Stimulated activated CD8-positive, alpha-beta memory T cell treated with anti-CD3 and anti-CD28 coated beads, Interleukin-7, amount 100 ng/mL, for 4 hours (primary cell): Measurements from ENCODE around the gene HPN.
"Not testable (repeated sequence)": the region's sequence is repeated elsewhere in the genome, so short reads cannot be mapped to it uniquely, and the experiment has no call there.

ENCODE experiments used
- DNase-seq, 2 donors: peaks; one replicate each; pipeline ENCODE4 v3.0.0-alpha.2; 2020; ENCODE audit warnings: low read depth in 2 of 2

HPN gene

DNA sequence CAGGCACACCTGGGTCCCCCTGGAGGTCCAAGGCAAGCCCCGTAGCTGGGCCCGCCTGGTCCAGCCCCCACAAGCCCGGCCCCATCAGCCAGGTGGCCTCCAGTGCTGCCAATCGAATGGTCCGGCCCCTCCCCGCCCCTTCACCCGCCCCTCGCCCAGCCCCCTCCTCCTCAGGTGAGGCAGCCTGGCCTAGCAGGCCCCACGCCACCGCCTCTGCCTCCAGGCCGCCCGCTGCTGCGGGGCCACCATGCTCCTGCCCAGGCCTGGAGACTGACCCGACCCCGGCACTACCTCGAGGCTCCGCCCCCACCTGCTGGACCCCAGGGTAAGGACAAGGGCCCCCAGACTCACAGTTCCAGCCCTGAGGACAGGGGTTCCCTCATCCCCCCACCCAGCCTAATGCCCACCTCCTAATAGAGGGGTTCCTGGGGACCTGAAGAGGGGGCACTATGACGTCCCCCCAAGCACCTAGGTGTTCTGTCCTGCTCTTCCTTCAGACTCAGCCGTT, at the start of gene HPN:
HPN (plus strand) TSS at position 174 of the 508 bp plus-strand sequence. CDS start 786 bp downstream, outside the sequence.
- no peak for DNase-seq

GRCh38 chr19:34992582-34992981, 48.9 kb upstream of the HPN start:
- not testable (repeated sequence) for DNase-seq

GRCh38 chr19:34994286-34994642, 47.3 kb upstream of the HPN start:
- DNase-seq: no peak

- DNase-seq: no peak
Observed at GRCh38 chr19:34994643-34995541, 46.6 kb upstream of the HPN start.

DNA sequence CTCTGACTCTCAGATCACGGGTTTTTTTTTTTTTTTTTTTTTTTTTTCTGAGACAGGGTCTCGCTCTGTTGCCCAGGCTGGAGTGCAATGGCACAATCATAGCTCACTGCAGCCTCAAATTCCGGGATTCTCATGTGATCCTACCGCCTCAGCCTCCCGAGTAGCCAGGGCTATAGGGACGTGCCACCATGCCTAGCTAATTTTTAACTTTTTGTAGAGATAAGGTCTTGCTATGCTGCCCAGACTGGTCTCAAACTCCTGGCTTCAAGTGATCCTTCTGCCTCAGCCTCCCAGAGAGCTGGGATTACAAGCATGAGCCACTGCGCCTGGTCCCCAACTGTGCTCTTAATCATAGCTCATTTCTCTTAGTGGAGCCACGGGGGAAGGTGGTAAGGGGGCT, 46.0 kb upstream of the HPN start:
- DNase-seq: no peak

DNA sequence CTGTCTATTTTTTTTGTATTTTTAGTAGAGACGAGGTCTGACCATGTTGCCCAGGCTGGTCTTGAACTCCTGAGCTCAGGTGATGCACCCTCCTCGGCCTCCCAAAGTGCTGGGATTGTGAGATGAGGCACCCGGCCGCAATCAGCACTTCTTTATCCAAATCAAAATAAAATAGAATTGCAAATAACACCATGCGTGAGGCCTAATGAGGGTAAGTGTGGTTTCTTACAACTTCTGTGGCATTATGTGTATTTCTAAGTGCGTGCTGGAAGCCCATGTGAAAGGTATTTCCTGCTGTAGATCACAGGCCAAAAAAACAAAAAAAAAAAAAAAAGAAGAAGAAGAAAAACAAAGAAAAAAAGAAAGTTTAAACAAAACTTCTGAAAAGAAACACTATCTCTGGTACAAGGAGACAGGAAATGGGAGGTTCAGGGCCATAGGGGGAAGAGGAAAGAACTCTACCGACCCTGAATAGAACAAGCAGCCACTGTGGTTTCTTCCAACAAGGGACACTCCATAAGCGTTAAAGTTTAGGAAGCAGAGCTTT, 44.4 kb upstream of the HPN start:
- DNase-seq: no peak

DNA sequence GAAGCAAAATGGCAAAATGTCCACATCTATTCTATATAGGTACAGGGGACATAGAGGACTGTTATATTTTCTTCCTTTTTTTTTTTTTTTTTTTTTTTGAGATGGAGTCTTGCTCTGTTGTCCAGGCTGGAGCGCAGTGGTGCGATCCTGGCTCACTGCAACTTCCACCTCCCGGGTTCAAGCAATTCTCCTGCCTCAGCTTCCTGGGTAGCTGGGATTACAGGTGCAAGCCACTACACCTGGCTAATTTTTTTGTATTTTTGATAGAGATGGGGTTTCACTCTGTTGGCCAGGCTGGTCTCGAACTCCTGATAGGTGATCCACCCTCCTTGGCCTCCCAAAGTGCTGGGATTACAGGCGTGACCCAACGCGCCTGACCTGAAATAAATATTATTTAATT, 43.3 kb upstream of the HPN start:
- not testable (repeated sequence) for DNase-seq

GRCh38 chr19:34998777-34999497, 42.6 kb upstream of the HPN start:
- DNase-seq: no peak

DNA sequence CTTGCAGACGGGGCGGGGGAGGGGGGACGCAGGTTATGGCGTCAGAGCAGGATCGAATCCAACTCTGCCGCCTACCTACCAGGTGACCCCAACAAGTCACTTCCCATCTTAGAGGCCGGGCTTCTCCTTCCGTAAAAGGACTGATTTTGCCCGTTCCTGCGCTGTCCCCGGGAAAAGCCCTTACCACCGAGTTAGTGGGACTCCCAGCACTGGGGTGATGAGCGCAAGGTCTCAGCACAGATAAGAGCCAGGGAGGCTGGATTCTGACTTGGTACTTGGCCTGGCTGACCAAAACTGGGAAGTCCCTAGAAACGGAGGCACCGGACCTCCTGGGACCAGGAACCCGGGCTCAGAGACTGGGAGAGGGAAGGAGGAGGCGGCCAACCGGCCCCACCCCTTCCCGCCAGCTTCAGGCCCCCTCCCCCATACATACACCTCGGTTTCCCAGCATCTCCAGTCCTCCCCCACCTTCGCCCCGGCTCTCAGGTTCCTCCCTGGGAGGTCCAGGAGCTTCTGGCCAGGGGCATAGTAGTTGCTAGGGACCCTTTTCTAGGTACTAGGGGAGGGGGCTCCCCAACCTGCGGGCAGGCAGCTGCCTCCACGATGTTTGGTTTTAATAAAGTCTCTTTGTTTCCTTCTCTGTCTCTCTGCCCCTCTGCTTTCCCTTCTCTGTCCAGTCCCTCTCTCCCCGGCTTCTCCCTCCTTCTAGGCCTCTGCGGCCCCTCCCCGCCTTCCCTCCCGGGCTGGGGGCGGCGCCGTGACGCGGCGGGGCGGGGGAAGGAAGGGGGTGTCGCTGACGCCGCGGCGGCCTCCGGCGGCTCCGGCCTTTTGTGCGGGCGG, 41.8 kb upstream of the HPN start, which contains the start of gene GRAMD1A:
GRAMD1A (plus strand) TSS at position 826 of the 840 bp plus-strand sequence. CDS start 156 bp downstream, outside the sequence.
- DNase-seq: peak; percentile 24 to 67

DNA sequence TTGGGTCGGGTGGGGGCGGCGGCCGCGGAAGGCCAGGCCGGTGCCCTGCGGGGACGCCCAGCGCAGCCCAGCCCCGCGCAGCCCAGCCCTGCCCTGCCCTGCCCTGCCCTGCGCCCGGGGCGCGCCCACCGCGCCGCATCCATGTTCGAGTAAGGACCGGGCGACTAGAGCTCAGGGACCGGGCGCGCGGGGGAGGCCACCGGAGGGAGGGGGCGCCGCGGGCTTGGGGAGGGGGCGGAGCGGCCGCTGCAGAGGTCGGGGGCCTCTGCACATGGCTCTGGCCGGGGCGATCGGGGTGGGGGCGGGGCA, 41.2 kb upstream of the HPN start:
- DNase-seq: no peak

- peak; percentile 42 to 47 for DNase-seq
Observed at GRCh38 chr19:35000647-35001501, 40.6 kb upstream of the HPN start.

GRCh38 chr19:35002037-35002535, 39.4 kb upstream of the HPN start:
- DNase-seq: no peak

DNA sequence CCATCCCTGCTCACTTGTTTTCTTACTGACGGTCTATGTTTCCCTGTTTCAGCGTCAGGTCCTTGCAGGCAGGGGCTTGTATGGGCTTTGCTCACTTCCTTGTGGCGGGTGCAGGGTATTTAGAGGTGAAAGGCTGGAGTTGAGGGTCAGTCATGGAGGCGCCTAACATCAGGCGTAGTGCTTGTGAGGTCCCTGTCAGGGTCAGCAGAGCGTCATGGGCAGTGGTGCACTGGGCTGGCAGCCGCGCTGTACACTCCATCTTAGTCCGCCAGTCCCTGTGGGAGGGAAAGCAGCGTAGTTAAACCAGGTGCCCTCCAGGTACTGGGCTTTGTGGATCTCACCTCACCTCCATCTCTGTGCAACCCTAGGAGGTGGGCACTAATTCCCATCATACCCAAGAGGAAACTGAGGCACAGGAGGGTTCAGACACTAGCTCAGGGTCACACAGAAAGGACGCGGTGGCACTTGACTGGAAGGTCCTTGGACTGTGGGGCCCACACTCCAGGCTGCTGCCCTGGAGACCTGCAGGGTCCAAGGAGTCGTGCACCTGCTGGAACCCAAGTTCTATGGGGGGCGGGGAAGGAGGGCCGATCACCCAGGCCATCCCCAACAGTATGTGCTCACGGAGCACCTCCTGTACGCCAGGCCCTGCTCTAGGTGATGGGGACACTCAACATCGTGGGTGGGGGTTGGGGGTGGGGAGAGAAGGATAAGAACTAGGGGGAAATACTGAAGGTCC, 36.8 kb upstream of the HPN start:
- DNase-seq: no peak

GRCh38 chr19:35005256-35005977, 36.1 kb upstream of the HPN start:
- no peak for DNase-seq

DNA sequence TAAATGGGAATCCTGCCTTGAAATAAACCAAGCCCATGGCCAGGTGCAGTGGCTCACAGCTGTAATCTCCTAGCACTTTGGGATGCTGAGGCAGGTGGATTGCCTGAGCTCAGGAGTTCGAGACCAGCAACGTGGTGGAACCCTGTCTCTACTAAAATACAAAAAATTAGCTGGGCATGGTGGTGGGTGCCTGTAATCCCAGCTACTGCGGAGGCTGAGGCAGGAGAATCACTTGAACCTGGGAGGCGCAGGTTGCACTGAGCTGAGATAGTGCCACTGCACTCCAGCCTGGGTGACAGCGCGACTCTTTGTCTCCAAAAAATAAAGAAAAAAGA, 35.5 kb upstream of the HPN start:
- not testable (repeated sequence) for DNase-seq

DNA sequence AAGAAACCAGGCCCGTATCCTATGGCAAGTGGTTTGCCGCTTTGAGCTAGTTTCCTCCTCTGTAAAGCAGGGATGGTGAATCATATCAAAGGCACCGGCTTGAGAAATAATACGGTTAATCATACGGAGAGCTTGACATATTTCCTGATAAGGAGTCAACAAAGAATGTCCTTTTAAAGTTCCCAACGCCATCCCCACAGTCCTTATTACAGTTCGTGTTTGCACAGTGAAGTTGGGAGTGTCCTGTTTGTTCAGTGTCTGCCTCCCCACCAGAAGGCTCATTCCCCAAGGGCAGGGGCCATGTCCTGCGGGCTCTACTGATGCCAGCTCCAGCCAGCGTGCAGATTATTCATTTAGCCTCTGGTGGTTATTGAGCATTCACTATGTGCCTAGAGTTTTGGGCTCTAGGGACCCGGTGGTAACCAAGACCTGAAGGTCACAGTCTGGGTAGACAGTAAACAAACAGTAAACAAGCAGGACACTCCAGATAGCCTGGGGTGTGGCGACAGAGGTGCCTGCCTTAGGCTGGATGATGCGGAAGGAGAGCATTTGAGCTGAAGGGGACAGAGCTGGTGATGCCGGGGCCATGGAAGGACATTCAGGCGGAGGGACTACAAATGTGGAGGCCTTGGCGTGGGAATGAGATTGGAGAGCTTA, 35.1 kb upstream of the HPN start:
- no peak for DNase-seq

GRCh38 chr19:35006999-35007365, 34.5 kb upstream of the HPN start:
- no peak for DNase-seq

DNA sequence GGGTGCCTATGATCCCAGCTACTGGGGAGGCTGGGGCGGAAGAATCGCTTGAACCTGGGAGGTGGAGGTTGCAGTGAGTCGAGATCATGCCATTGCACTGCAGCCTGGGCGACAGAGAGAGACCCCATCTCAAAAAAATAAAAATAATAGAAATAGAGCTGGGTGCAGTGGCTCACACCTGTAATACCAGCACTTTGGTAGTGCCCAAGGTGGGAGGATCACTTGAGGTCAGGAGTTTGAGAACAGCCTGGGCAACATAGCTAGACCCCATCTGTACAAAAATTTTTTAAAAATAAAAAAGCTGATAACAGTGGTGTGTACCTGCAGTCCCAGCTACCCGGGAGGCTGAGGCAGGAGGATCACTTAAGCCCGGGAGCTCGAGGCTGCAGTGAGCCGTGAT, 34.1 kb upstream of the HPN start:
- DNase-seq: not testable (repeated sequence)

DNA sequence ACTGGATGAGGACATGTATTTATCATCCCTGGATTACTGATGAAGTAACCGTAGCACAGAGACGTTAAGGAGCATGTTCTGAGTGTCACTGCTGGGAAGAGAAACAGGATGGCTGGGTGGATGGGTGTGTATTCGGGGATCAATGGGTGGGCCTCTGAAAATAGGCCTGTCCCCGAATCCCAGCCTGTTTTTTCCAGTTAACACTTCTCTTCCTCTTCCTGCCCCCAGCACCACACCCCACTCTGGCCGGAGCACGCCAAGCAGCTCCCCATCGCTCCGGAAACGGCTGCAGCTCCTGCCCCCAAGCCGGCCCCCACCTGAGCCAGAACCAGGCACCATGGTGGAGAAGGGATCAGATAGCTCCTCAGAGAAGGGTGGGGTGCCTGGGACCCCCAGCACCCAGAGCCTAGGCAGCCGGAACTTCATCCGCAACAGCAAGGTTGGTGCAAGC, 32.6 kb upstream of the HPN start:
- no peak for DNase-seq
